DND-41 (cell line): ENCODE data around the gene CCL13.

Experiments
- ATAC-seq: fragments of 200-7000 bp; cut with Tn5 transposase; 3 replicates; pipeline ENCODE4 v1.9.1; 2021; ENCODE audit warnings: low read depth; ENCODE audit not compliant: insufficient read depth
- DNase-seq: peaks from one replicate; pipeline ENCODE4 v3.0.0-alpha.2; 2020
- H2AFZ ChIP-seq: 2 replicates; pipeline ENCODE4 v1.6.0; 2012; ENCODE audit warnings: low read depth, low read length
- H3K27ac ChIP-seq: 2 replicates; pipeline ENCODE4 v1.5.1; 2012; ENCODE audit warnings: low read length, inconsistent platforms
- H3K27me3 ChIP-seq: fragments of 200-600 bp; sonication (generic); 2 replicates; pipeline ENCODE4 v1.6.0; 2012; ENCODE audit warnings: low read length, mild to moderate bottlenecking, inconsistent platforms; ENCODE audit not compliant: insufficient read depth, poor library complexity
- H3K36me3 ChIP-seq: 2 replicates; pipeline ENCODE4 v1.5.1; 2012; ENCODE audit warnings: low read length, inconsistent platforms; ENCODE audit not compliant: insufficient read depth
- H3K4me1 ChIP-seq: 2 replicates; pipeline ENCODE4 v1.5.1; 2012; ENCODE audit warnings: mild to moderate bottlenecking, low read length; ENCODE audit not compliant: insufficient read depth
- H3K4me2 ChIP-seq: 2 replicates; pipeline ENCODE4 v1.6.0; 2012; ENCODE audit warnings: mild to moderate bottlenecking, moderate library complexity, low read length, inconsistent platforms; ENCODE audit not compliant: insufficient read depth
- H3K4me3 ChIP-seq, 2 experiments: fragments of 200-600 bp in 1 of 2; shearing (Covaris generic) in 1 of 2; 2 replicates each; pipeline ENCODE4 v1.5.1; 2012 to 2016; ENCODE audit warnings: inconsistent platforms in 2 of 2, low read length in 2 of 2, mild to moderate bottlenecking in 2 of 2, low read depth in 1 of 2, moderate library complexity in 1 of 2
- H3K79me2 ChIP-seq: 2 replicates; pipeline ENCODE4 v1.6.0; 2012; ENCODE audit warnings: low read length, inconsistent platforms; ENCODE audit not compliant: insufficient read depth
- H3K9ac ChIP-seq: 2 replicates; pipeline ENCODE4 v1.6.0; 2012; ENCODE audit warnings: low read depth, mild to moderate bottlenecking, inconsistent platforms, low read length, moderate library complexity
- H3K9me3 ChIP-seq: 2 replicates; pipeline ENCODE4 v1.5.1; 2012; ENCODE audit warnings: low read length, moderate library complexity, mild to moderate bottlenecking, inconsistent platforms; ENCODE audit not compliant: insufficient read depth, severe bottlenecking
- H4K20me1 ChIP-seq: 2 replicates; pipeline ENCODE4 v1.6.0; 2012; ENCODE audit warnings: low read length; ENCODE audit not compliant: insufficient read depth
- EZH2 ChIP-seq: IDR thresholded peaks from 3 replicates; pipeline ENCODE4 v1.6.1; 2012; ENCODE audit warnings: borderline replicate concordance, low read depth, mild to moderate bottlenecking, moderate library complexity, low read length, inconsistent platforms; ENCODE audit not compliant: severe bottlenecking
- TF ChIP-seq, protein P1 (sequence below): IDR thresholded peaks from 2 replicates; pipeline ENCODE4 v1.5.1; 2012; ENCODE audit warnings: borderline replicate concordance, low read length, moderate library complexity, mild to moderate bottlenecking; ENCODE audit not compliant: poor library complexity, severe bottlenecking; ENCODE audit errors: extremely low read depth

CCL13 gene

DNA sequence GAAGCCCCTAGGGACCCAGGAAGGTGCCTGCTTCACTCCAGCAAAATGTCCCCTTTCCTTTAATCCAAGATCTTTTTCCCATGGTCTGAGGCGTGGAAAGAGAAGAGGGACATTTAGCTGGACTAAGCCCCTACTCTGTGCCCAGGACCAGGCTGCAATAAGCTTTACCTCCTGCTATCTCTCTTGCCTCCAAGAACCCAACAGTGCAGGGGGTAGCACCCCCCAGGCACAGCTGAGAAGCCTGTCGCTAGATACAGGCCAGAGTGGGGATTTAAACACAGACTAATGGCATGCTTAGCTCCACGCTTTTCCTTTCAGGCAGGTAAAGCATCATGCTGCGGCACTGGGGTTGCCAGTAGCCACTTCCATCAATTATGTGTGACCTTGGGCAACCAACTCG is 31.3 kb downstream of the CCL13 start:
- no peak overlapping the region for H2AFZ ChIP-seq
- H3K9me3 ChIP-seq, result no peaks in the 10 kb centered on the region
- ATAC-seq, result no peak
- H3K27ac ChIP-seq, result peak overlapping the region; percentile 92
- peaks cover 84% of the 10 kb centered on the region for H3K4me1 ChIP-seq
- H3K4me3 ChIP-seq, result peak overlapping the region in 1 of 2 experiments; percentile 2; a peak in 1 of 4 replicates
- H4K20me1 ChIP-seq, result no peaks in the 10 kb centered on the region
- no peak for DNase-seq
- H3K9ac ChIP-seq, result peak overlapping the region; percentile 48
- H3K79me2 ChIP-seq, result no peaks in the 10 kb centered on the region
- no peaks in the 10 kb centered on the region for H3K36me3 ChIP-seq
- H3K27me3 ChIP-seq, result no peaks in the 10 kb centered on the region
- H3K4me2 ChIP-seq, result 0 out of 2 replicates have a peak overlapping the region, but pooled peaks have one; percentile 10
- TF ChIP-seq EZH2, result no peak
- TF ChIP-seq, protein P1, sequence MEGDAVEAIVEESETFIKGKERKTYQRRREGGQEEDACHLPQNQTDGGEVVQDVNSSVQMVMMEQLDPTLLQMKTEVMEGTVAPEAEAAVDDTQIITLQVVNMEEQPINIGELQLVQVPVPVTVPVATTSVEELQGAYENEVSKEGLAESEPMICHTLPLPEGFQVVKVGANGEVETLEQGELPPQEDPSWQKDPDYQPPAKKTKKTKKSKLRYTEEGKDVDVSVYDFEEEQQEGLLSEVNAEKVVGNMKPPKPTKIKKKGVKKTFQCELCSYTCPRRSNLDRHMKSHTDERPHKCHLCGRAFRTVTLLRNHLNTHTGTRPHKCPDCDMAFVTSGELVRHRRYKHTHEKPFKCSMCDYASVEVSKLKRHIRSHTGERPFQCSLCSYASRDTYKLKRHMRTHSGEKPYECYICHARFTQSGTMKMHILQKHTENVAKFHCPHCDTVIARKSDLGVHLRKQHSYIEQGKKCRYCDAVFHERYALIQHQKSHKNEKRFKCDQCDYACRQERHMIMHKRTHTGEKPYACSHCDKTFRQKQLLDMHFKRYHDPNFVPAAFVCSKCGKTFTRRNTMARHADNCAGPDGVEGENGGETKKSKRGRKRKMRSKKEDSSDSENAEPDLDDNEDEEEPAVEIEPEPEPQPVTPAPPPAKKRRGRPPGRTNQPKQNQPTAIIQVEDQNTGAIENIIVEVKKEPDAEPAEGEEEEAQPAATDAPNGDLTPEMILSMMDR, result no peak

DNA sequence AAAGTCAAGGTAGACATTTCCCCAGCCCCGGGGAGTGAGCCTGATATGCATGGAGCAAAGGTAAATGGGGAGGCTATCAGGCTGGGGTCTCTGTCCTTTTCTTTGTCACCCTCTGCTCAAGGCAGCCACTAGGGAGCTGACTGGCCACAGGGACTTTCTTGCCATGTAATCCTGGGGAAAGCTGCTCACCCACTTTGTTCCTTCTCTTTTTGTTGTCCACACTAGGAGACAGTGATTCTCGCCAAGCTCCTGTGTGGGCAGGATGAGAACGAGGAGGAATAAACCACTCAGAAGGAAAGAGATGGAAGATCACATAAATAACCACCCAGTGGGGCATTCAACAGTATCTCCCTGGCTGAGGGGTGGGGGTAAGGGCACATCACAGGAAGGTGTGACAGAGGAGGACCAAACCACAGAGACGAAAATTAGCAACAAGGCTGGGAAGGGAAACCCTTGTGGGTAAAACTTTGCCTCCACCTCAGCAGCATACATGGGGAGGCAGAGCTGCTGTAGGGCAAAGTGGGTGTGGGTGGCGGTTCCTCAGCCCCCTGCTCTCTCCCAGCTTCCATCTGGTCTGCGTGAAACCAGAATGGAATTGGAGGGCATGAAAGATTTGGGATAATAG is 33.0 kb downstream of the CCL13 start:
- DNase-seq (peak; percentile 82), ATAC-seq (peak; percentile 89)
- H4K20me1 ChIP-seq, result no peaks in the 10 kb centered on the region
- H3K27ac ChIP-seq, result peak overlapping the region; percentile 84
- no peaks in the 10 kb centered on the region for H3K36me3 ChIP-seq
- H3K79me2 ChIP-seq, result no peaks in the 10 kb centered on the region
- H3K4me1 ChIP-seq, result peaks cover 82% of the 10 kb centered on the region
- H3K9me3 ChIP-seq, result no peaks in the 10 kb centered on the region
- no peak overlapping the region for H2AFZ ChIP-seq
- peak overlapping the region; percentile 50 for H3K4me2 ChIP-seq
- H3K9ac ChIP-seq, result peak overlapping the region; percentile 35
- H3K4me3 ChIP-seq, result peak overlapping the region in 1 of 2 experiments; percentile 18; a peak in 1 of 4 replicates
- H3K27me3 ChIP-seq, result no peaks in the 10 kb centered on the region
- TF ChIP-seq, protein P1, result peak; percentile 13
- no peak for TF ChIP-seq EZH2

DNA sequence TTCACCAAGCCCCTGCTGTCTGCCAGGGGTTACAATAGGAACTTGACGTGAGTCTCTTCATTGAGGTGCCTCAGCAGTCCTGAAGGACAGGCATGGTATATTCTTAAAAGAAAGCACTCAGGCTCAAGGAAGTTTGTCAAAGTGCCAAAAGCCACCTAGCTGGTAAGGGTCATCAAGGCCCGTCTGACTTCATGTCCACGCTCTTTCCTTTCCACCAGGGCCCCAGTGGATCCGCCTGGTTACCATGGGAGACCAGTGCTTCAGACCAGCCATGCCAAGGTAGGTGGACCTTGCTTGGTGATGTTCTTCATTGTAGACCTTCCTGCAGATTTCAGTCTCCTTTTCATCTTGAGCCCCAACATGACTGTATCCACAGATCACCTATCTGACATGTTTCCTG is 34.4 kb downstream of the CCL13 start:
- Histone ChIP-seq H2AFZ (no peak overlapping the region), H3K9ac (no peak overlapping the region), H3K4me1 (peaks cover 78% of the 10 kb centered on the region), H3K4me2 (no peak overlapping the region), H4K20me1 (no peaks in the 10 kb centered on the region), H3K27ac (peak overlapping the region; percentile 84), H3K27me3 (no peaks in the 10 kb centered on the region), H3K9me3 (no peaks in the 10 kb centered on the region), H3K4me3 (no peak overlapping the region), H3K36me3 (no peaks in the 10 kb centered on the region), H3K79me2 (no peaks in the 10 kb centered on the region)
- ATAC-seq (no peak), DNase-seq (no peak)
- TF ChIP-seq, protein P1, result no peak
- no peak for TF ChIP-seq EZH2

DNA sequence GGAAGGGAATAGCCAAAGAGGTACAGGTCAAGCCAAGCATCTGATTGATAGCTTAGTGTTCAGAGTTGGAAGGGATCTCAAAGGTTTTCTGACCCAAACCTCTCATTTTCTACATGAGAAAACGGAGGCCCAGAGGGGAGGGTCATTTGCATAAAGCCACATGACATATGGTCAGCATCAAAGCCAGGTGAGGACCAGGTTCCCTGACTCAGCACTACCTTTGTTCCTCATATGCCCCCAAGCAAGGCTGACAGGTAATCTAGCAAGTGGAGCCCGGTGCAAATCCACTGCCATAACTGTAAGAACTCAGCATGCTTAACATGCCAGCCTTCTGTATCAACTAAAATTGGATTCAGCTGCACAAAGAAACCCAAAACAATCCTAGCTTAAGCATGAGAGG is 35.0 kb downstream of the CCL13 start:
- H3K4me3 ChIP-seq, result no peak overlapping the region
- H3K9me3 ChIP-seq, result no peaks in the 10 kb centered on the region
- no peaks in the 10 kb centered on the region for H3K79me2 ChIP-seq
- DNase-seq (no peak), ATAC-seq (no peak)
- H3K27ac ChIP-seq, result peak overlapping the region; percentile 84
- H3K4me1 ChIP-seq, result peaks cover 78% of the 10 kb centered on the region
- no peak overlapping the region for H2AFZ ChIP-seq
- H3K27me3 ChIP-seq, result no peaks in the 10 kb centered on the region
- H3K9ac ChIP-seq, result no peak overlapping the region
- no peak overlapping the region for H3K4me2 ChIP-seq
- H3K36me3 ChIP-seq, result no peaks in the 10 kb centered on the region
- no peak for TF ChIP-seq EZH2
- TF ChIP-seq, protein P1, result no peak
- H4K20me1 ChIP-seq, result no peaks in the 10 kb centered on the region
